ENCODE data around the gene OR2K2. TPM values are rescaled to one million over a fixed set of nuclear protein-coding genes. Genes with fewer than 3 reads are reported as not detected.
"Not testable (repeated sequence)": the region's sequence is repeated elsewhere in the genome, so short reads cannot be mapped to it uniquely, and the experiment has no call there.

The OR2K2 gene
- polyA plus RNA-seq, 2 of the 4 experiments (the other 2 are of a cell fraction): not detected

DNA sequence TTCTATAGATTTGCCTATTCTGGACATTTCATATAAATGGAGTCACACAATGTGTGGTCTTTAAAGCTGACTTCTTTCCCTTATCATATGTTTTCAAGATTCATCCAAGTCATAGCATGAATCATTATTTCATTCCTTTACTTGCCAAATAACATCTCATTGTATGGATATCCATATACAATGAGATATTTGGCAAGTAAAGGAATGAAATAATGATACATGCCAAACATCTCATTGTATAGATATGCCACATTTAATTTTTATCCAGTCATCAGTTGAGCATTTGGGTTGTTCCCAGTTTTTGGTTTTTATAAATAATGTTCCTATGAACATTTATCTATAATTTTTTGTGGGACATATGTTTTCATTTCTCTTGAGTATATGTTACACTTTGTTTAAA, 20.5 kb upstream of the OR2K2 start:
- no peak for TF ChIP-seq PHF8 (IDR thresholded peaks at IDR 0.05; ENCODE audit: borderline replicate concordance, low read depth)
- no peak for TF ChIP-seq HOXB5 (CRISPR knock-in tag; IDR thresholded peaks at IDR 0.05)
- TF ChIP-seq MAFK (IDR thresholded peaks at IDR 0.05; ENCODE audit: partially characterized antibody): no peak
- DNase-seq (ENCODE audit: low read depth in 1 of 2, low spot score in 1 of 2) (no peak), FAIRE-seq (peak; percentile 51), ATAC-seq (no peak)
- Histone ChIP-seq H3K4me3 (no peak overlapping the region), H3K4me1 (peaks cover 25% of the 10 kb centered on the region), H3K27ac (peak overlapping the region in 1 of 2 experiments; percentile 64; a peak in 1 of 6 replicates), H3K9me3 (no peaks in the 10 kb centered on the region), H3K4me2 (no peak overlapping the region; the same call in 2 of the 3 replicates)
- ChIA-PET CTCF (no interaction called here), POLR2A (interaction anchor here (0.8 kb wide), 1 partner anchor 1094 kb away, joined by 3 read pairs; the partner anchor contains the start of gene TXN)

DNA sequence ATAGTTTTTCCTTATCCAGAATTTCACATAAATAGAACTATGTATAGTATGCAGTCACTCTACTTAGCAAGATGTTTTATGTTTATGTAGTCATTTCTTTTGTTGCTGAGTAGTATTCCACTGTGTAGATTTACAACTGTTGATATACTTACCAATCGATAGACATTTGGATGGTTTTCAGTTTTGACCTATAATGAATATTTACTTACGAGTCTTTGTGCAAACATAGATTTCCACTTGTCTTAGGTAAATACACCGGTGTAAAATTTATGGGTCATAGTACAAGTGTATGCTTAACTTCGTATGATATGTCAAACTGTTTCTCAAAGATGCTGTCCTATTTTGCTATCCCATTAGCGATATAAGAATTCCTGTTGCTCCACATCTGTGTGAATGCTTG, 19.7 kb upstream of the OR2K2 start:
- peak in 1 of 2 experiments; percentile 27 for DNase-seq (ENCODE audit: low read depth in 1 of 2, low spot score in 1 of 2)
- ChIA-PET POLR2A (interaction anchor here (0.6 kb wide), 1 partner anchor 1029 kb away, joined by 3 read pairs; no protein-coding TSS in a partner anchor), CTCF (no interaction called here)
- H3K4me3 ChIP-seq: 0 out of 3 replicates have a peak overlapping the region, but pooled peaks have one; percentile 4
- peak overlapping the region; percentile 52 for H3K4me2 ChIP-seq
- no peaks in the 10 kb centered on the region for H3K9me3 ChIP-seq
- WGBS (ENCODE audit: missing lambda C conversion rate): 11% methylated on average over 5 of the region's 5 CpGs
- FAIRE-seq: peak; percentile 72
- ATAC-seq: no peak
- TF ChIP-seq FOSB (CRISPR knock-in tag; IDR thresholded peaks at IDR 0.05): 0 out of 2 replicates have a peak, but pooled peaks have one; percentile 26
- TF ChIP-seq, protein P1, sequence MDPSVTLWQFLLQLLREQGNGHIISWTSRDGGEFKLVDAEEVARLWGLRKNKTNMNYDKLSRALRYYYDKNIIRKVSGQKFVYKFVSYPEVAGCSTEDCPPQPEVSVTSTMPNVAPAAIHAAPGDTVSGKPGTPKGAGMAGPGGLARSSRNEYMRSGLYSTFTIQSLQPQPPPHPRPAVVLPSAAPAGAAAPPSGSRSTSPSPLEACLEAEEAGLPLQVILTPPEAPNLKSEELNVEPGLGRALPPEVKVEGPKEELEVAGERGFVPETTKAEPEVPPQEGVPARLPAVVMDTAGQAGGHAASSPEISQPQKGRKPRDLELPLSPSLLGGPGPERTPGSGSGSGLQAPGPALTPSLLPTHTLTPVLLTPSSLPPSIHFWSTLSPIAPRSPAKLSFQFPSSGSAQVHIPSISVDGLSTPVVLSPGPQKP (IDR thresholded peaks at IDR 0.05; ENCODE audit: low read depth, low read length): no peak
- no peak for TF ChIP-seq MYC (IDR thresholded peaks at IDR 0.05; ENCODE audit: borderline replicate concordance, low read length)
- no peak for TF ChIP-seq ZSCAN20 (CRISPR knock-in tag; IDR thresholded peaks at IDR 0.05)
- TF ChIP-seq POLR2AphosphoS2 (conservative IDR thresholded peaks at IDR 0.05; ENCODE audit: low read length): no peak
- H3K27ac ChIP-seq: peak overlapping the region; percentile 64 to 67; a peak in 5 of 6 replicates
- H3K4me1 ChIP-seq: peaks cover 25% of the 10 kb centered on the region

DNA sequence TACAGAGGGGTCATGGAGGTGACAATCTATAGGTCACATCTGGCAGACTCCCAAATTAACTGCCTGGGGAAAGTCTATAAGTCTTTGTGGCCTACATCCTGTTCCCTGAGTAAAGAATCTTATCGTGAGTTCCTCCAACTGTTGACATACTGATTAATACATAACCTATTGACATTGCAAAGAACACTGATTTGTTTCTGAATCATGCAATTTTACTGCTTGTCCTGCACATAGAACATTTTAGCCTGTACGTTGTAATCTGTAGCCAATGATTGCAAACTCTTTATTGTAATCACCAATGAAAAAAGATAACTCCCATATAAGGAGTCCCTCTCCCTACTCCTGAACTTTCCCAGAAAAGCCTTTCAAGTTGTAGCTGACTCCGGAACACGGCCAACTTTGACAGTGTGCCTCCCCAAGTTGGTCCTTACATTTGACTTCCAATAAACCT, 18.8 kb upstream of the OR2K2 start:
- Histone ChIP-seq H3K4me3 (no peak overlapping the region), H3K27ac (peak overlapping the region; percentile 70 to 71; a peak in 5 of 6 replicates), H3K9me3 (no peaks in the 10 kb centered on the region), H3K4me1 (peaks cover 25% of the 10 kb centered on the region), H3K4me2 (peak overlapping the region; percentile 52)
- POLR2A ChIA-PET: no interaction called here
- peak; percentile 88 to 96 for ATAC-seq
- peak; percentile 13 for FAIRE-seq
- WGBS (ENCODE audit: missing lambda C conversion rate): 2% methylated on average over 4 of the region's 4 CpGs
- TF ChIP-seq GATA3 (IDR thresholded peaks at IDR 0.05; ENCODE audit: borderline replicate concordance): peak; percentile 81
- no peak for TF ChIP-seq HOXB13 (CRISPR knock-in tag; IDR thresholded peaks at IDR 0.05; ENCODE audit: low read depth)
- no peak for TF ChIP-seq CHD2 (IDR thresholded peaks at IDR 0.05; ENCODE audit: low read length, partially characterized antibody)
- TF ChIP-seq CEBPB (IDR thresholded peaks at IDR 0.05): peak; percentile 9 to 61; a peak in 2 of 4 replicates
- TF ChIP-seq ZFP36 (IDR thresholded peaks at IDR 0.05; ENCODE audit: borderline replicate concordance, partially characterized antibody): peak; percentile 29
- peak in 1 of 2 experiments; percentile 37; a peak in 2 of 5 replicates for TF ChIP-seq JUN (IDR thresholded peaks at IDR 0.05)
- TF ChIP-seq EP300 (IDR thresholded peaks at IDR 0.05): peak in 1 of 2 experiments; percentile 29; a peak in 1 of 5 replicates
- TF ChIP-seq JUNB (IDR thresholded peaks at IDR 0.05): peak; percentile 47; the same call in 1 of the 2 replicates
- TF ChIP-seq FOSL2 (IDR thresholded peaks at IDR 0.05): no peak
- peak; percentile 82 for TF ChIP-seq FOSL2 (CRISPR knock-in tag; IDR thresholded peaks at IDR 0.05)
- TF ChIP-seq, protein P2, sequence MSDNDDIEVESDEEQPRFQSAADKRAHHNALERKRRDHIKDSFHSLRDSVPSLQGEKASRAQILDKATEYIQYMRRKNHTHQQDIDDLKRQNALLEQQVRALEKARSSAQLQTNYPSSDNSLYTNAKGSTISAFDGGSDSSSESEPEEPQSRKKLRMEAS (IDR thresholded peaks at IDR 0.05): 0 out of 2 replicates have a peak, but pooled peaks have one; percentile 26
- DNase-seq (ENCODE audit: low read depth in 1 of 2, low spot score in 1 of 2): peak; percentile 40 to 89
- CTCF ChIA-PET: interaction anchor here (0.7 kb wide), 1 partner anchor 12 kb away, joined by 4 read pairs; no protein-coding TSS in a partner anchor

DNA sequence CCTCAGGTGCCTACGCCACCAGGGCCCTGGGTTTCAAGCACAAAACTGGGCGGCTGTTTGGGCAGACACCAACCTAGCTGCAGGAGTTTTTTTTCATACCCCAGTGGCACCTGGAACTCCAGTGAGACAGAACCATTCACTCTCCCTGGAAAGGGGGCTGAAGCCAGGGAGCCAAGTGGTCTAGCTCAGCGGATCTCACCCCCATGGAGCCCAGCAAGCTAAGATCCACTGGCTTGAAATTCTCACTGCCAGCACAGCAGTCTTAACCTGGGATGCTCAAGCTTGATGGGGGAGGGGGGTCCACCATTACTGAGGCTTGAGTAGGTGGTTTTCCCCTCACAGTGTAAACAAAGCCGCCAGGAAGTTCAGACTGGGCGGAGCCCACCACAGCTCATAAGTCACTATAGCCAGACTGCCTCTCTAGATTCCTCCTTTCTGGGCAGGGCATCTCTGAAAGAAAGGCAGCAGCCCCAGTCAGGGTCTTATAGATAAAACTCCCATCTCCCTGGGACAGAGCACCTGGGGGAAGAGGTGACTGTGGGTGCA, 4.4 kb upstream of the OR2K2 start:
- H3K4me2 ChIP-seq; H3K9me3 ChIP-seq; CTCF ChIA-PET; FAIRE-seq; POLR2A ChIA-PET; H3K4me3 ChIP-seq; ATAC-seq; H3K27ac ChIP-seq; H3K4me1 ChIP-seq; DNase-seq (ENCODE audit: low read depth in 1 of 2, low spot score in 1 of 2): not testable (repeated sequence)
- 82% methylated on average over 5 of the region's 5 CpGs for whole genome bisulfite sequencing (ENCODE audit: missing lambda C conversion rate)
